ENCODE data around the gene C10orf95.

C10orf95 gene

GRCh38 chr10:102461187-102462054, 10.1 kb upstream of the C10orf95 start (continued):
- TF ChIP-seq ZNF596 (tag by site-specific recombination; IDR thresholded peaks at IDR 0.05) (no peak), BCL6B (tag by site-specific recombination; IDR thresholded peaks at IDR 0.05) (no peak), ZNF707 (tag by site-specific recombination; IDR thresholded peaks at IDR 0.05) (no peak), ZNF580 (tag by site-specific recombination; IDR thresholded peaks at IDR 0.05) (no peak), ZNF292 (tag by site-specific recombination; IDR thresholded peaks at IDR 0.05; ENCODE audit: borderline replicate concordance, low read depth) (no peak), REST (tag by site-specific recombination; IDR thresholded peaks at IDR 0.05) (peak; percentile 92), ZNF248 (tag by site-specific recombination; IDR thresholded peaks at IDR 0.05) (no peak), KLF10 (tag by site-specific recombination; IDR thresholded peaks at IDR 0.05) (peak; percentile 37), ZBTB7A (tag by site-specific recombination; IDR thresholded peaks at IDR 0.05; ENCODE audit: low read depth) (peak; percentile 46; the same call in 1 of the 2 replicates), ZNF544 (tag by site-specific recombination; IDR thresholded peaks at IDR 0.05) (no peak), ZNF24 (tag by site-specific recombination; IDR thresholded peaks at IDR 0.05) (peak; percentile 22; the same call in 1 of the 2 replicates), KLF17 (tag by site-specific recombination; IDR thresholded peaks at IDR 0.05) (peak; percentile 35; the same call in 1 of the 2 replicates), ZNF155 (tag by site-specific recombination; IDR thresholded peaks at IDR 0.05) (no peak), ZNF610 (tag by site-specific recombination; IDR thresholded peaks at IDR 0.05; ENCODE audit: borderline replicate concordance) (0 out of 2 replicates have a peak, but pooled peaks have one; percentile 17), ZNF664 (tag by site-specific recombination; IDR thresholded peaks at IDR 0.05) (no peak), ZBTB49 (tag by site-specific recombination; IDR thresholded peaks at IDR 0.05; ENCODE audit: low read depth) (no peak), ZNF585B (tag by site-specific recombination; IDR thresholded peaks at IDR 0.05) (no peak), ZNF26 (tag by site-specific recombination; IDR thresholded peaks at IDR 0.05) (no peak), WT1 (tag by site-specific recombination; IDR thresholded peaks at IDR 0.05) (peak; percentile 41; the same call in 1 of the 2 replicates), PRDM10 (tag by site-specific recombination; IDR thresholded peaks at IDR 0.05) (peak; percentile 70), ZNF501 (tag by site-specific recombination; IDR thresholded peaks at IDR 0.05) (0 out of 2 replicates have a peak, but pooled peaks have one; percentile 77), FEZF1 (tag by site-specific recombination; IDR thresholded peaks at IDR 0.05) (no peak), ZNF157 (tag by site-specific recombination; IDR thresholded peaks at IDR 0.05) (no peak), ZNF274 (IDR thresholded peaks at IDR 0.05; ENCODE audit: low read length) (no peak), ZNF274 (tag by site-specific recombination; IDR thresholded peaks at IDR 0.05; ENCODE audit: borderline replicate concordance) (no peak)
